Esophagus squamous epithelium (tissue), 5 donors: ENCODE results near the gene IQGAP2. TPM values are rescaled to one million over a fixed set of nuclear protein-coding genes. Genes with fewer than 3 reads are reported as not detected.

Source experiments
- DNase-seq: peaks from one replicate; lab custom pipeline; 2025; lab: John Stamatoyannopoulos, UW
- H3K27ac ChIP-seq, 4 donors: fragments of 200-600 bp; sonication (generic); one replicate each; pipeline ENCODE4 v1.5.1; 2016 to 2019; ENCODE audit warnings: mild to moderate bottlenecking in 1 of 4
- H3K27me3 ChIP-seq, 4 donors: fragments of 200-600 bp; sonication (generic); 1 replicate in 3 of 4; 2 replicates in 1 of 4; pipeline versions ENCODE4 v1.5.1 to v1.6.0; 2017 to 2021; ENCODE audit warnings: antibody characterized with exemption in 1 of 4
- H3K36me3 ChIP-seq, 3 donors: fragments of 200-600 bp; sonication (generic); one replicate each; pipeline ENCODE4 v1.5.1; 2016 to 2019
- H3K4me1 ChIP-seq, 3 donors: fragments of 200-600 bp; sonication (generic); one replicate each; pipeline ENCODE4 v1.5.1; 2017 to 2019
- H3K4me3 ChIP-seq, 4 donors: fragments of 200-600 bp; sonication (generic); 1 replicate in 3 of 4; 2 replicates in 1 of 4; pipeline ENCODE4 v1.5.1; 2016 to 2019; ENCODE audit warnings: mild to moderate bottlenecking in 2 of 4, moderate library complexity in 1 of 4
- H3K9me3 ChIP-seq, 3 donors: fragments of 200-600 bp; sonication (generic); one replicate each; pipeline ENCODE4 v1.5.1; 2016 to 2019
- CTCF ChIP-seq, 6 experiments: fragments of 450-650 bp in 4 of 6; fragments of 200-600 bp in 2 of 6; sonication (generic) in 2 of 6; IDR thresholded peaks; one replicate each; pipeline ENCODE4 v1.5.1; 2016 to 2019; ENCODE audit warnings: antibody characterized with exemption in 6 of 6, mild to moderate bottlenecking in 4 of 6, moderate library complexity in 4 of 6
- POLR2A ChIP-seq, 4 donors: fragments of 450-650 bp; IDR thresholded peaks; one replicate each; pipeline ENCODE4 v1.6.1; 2017; ENCODE audit warnings: antibody characterized with exemption in 4 of 4, mild to moderate bottlenecking in 4 of 4, moderate library complexity in 3 of 4
- WGBS, 2 donors: methylation state at CpG; one replicate each; pipeline ENCODE4 v1.1.5; 2018; 5-methylcytosine and 5-hydroxymethylcytosine counted together
- intact Hi-C: fragments of 100-400 bp; cut with DNase I; formaldehyde crosslinking; loops from one replicate; pipeline ENCODE4 v1.15.0; 2022
- total RNA-seq, 4 donors: library from RNA; depleted of rRNA; stranded (reverse); fragments of >200 nt; gene quantifications; one replicate each; pipeline ENCODE4 v1.1.0, GENCODE V29; 2016
- donor health status: DM: yes; HTN: yes; CAD: no.

Gene IQGAP2
- total RNA-seq, 4 donors from 2014 or later, result 3.0 to 16.6 (median 5.9) TPM

GRCh38 chr5:76499507-76500161, 96.5 kb downstream of the IQGAP2 start:
- Histone ChIP-seq H3K4me3 (no peak overlapping the region), H3K9me3 (no peaks in the 10 kb centered on the region), H3K27ac (no peak overlapping the region), H3K27me3 (no peaks in the 10 kb centered on the region), H3K36me3 (no peaks in the 10 kb centered on the region), H3K4me1 (no peaks in the 10 kb centered on the region)
- WGBS, 2 donors, result 94 to 100% methylated on average over 2 of the region's 2 CpGs
- intact Hi-C loops, result no loop called here
- TF ChIP-seq POLR2A (IDR thresholded peaks at IDR 0.05) (no peak), CTCF (IDR thresholded peaks at IDR 0.05) (no peak)
- DNase-seq, result no peak

GRCh38 chr5:76500633-76501393, 97.7 kb downstream of the IQGAP2 start:
- TF ChIP-seq POLR2A (IDR thresholded peaks at IDR 0.05), result no peak
- no peaks in the 10 kb centered on the region for H3K36me3 ChIP-seq
- DNase-seq, result no peak
- H3K4me3 ChIP-seq, result no peak overlapping the region
- no peak overlapping the region for H3K27ac ChIP-seq
- H3K9me3 ChIP-seq, result no peaks in the 10 kb centered on the region
- H3K4me1 ChIP-seq, result no peaks in the 10 kb centered on the region
- no peaks in the 10 kb centered on the region for H3K27me3 ChIP-seq
- intact Hi-C loops, result no loop called here
- 74 to 80% methylated on average over 5 of the region's 5 CpGs for WGBS, 2 donors

GRCh38 chr5:76503929-76504328, 100.8 kb downstream of the IQGAP2 start:
- Histone ChIP-seq H3K9me3 (no peaks in the 10 kb centered on the region), H3K4me1 (no peaks in the 10 kb centered on the region), H3K36me3 (no peaks in the 10 kb centered on the region), H3K27ac (no peak overlapping the region), H3K27me3 (no peaks in the 10 kb centered on the region), H3K4me3 (no peak overlapping the region)
- intact Hi-C loops, result no loop called here
- no peak for DNase-seq
- no peak for TF ChIP-seq POLR2A (IDR thresholded peaks at IDR 0.05)
- no peak for TF ChIP-seq CTCF (IDR thresholded peaks at IDR 0.05)
- WGBS, 2 donors, result 92 to 97% methylated on average over 4 of the region's 4 CpGs

GRCh38 chr5:76504901-76505564, 101.9 kb downstream of the IQGAP2 start:
- no peaks in the 10 kb centered on the region for H3K4me1 ChIP-seq
- H3K9me3 ChIP-seq, result no peaks in the 10 kb centered on the region
- H3K27me3 ChIP-seq, result no peaks in the 10 kb centered on the region
- H3K36me3 ChIP-seq, result no peaks in the 10 kb centered on the region
- no peak overlapping the region for H3K4me3 ChIP-seq
- 60 to 62% methylated on average over 4 of the region's 4 CpGs for WGBS, 2 donors
- no peak for DNase-seq
- no peak overlapping the region for H3K27ac ChIP-seq
- intact Hi-C loops, result no loop called here
- TF ChIP-seq CTCF (IDR thresholded peaks at IDR 0.05), result no peak
- no peak for TF ChIP-seq POLR2A (IDR thresholded peaks at IDR 0.05)

GRCh38 chr5:76513476-76513875, 110.4 kb downstream of the IQGAP2 start:
- TF ChIP-seq CTCF (IDR thresholded peaks at IDR 0.05), result no peak
- no peak for TF ChIP-seq POLR2A (IDR thresholded peaks at IDR 0.05)
- H3K36me3 ChIP-seq, result no peaks in the 10 kb centered on the region
- WGBS, 2 donors, result 36 to 43% methylated on average over 1 of the region's 1 CpG
- H3K4me3 ChIP-seq, result no peak overlapping the region
- no peaks in the 10 kb centered on the region for H3K9me3 ChIP-seq
- H3K4me1 ChIP-seq, result no peaks in the 10 kb centered on the region
- intact Hi-C loops, result no loop called here
- H3K27ac ChIP-seq, result no peak overlapping the region
- no peaks in the 10 kb centered on the region for H3K27me3 ChIP-seq
- no peak for DNase-seq
